ENCODE data around the gene APPL2. TPM values are rescaled to one million over a fixed set of nuclear protein-coding genes. Genes with fewer than 3 reads are reported as not detected.
A peak's percentile ranks its signal among the peaks of the same experiment; 100 is the strongest.
"Not testable (repeated sequence)": the region's sequence is repeated elsewhere in the genome, so short reads cannot be mapped to it uniquely, and the experiment has no call there.

Gene APPL2
- total RNA-seq, 1 experiment from 2014 or later: 45.8 TPM

GRCh38 chr12:105194947-105195346 lies 41.0 kb downstream of the APPL2 start:
- Mint-ChIP-seq H3K36me3 (ENCODE audit: insufficient read depth, unreplicated experiment) (peaks cover 75% of the 10 kb centered on the region), H3K4me1 (ENCODE audit: low read depth, unreplicated experiment) (no peaks in the 10 kb centered on the region), H3K27ac (ENCODE audit: unreplicated experiment) (no peak overlapping the region), H3K27me3 (ENCODE audit: unreplicated experiment) (no peaks in the 10 kb centered on the region), H3K4me3 (ENCODE audit: low read depth, unreplicated experiment) (no peak overlapping the region), H3K9me3 (ENCODE audit: low read depth, unreplicated experiment) (no peaks in the 10 kb centered on the region)
- CTCF ChIA-PET: no interaction called here
- intact Hi-C loops (cut with micrococcal nuclease; ENCODE audit: unreplicated experiment): no loop called here
- TSS peak; percentile 16 for BruUV-seq (replicated peaks)
- TF ChIP-seq CTCF (IDR thresholded peaks at IDR 0.05; ENCODE audit: unreplicated experiment): no peak
- DNase-seq: no peak

GRCh38 chr12:105192624-105193225 lies 43.2 kb downstream of the APPL2 start:
- H3K4me1 Mint-ChIP-seq (ENCODE audit: low read depth, unreplicated experiment): no peaks in the 10 kb centered on the region
- H3K27me3 Mint-ChIP-seq (ENCODE audit: unreplicated experiment): no peaks in the 10 kb centered on the region
- H3K9me3 Mint-ChIP-seq (ENCODE audit: low read depth, unreplicated experiment): no peaks in the 10 kb centered on the region
- no TSS peak for BruUV-seq (replicated peaks)
- no peak overlapping the region for H3K4me3 Mint-ChIP-seq (ENCODE audit: low read depth, unreplicated experiment)
- no peak for TF ChIP-seq CTCF (IDR thresholded peaks at IDR 0.05; ENCODE audit: unreplicated experiment)
- intact Hi-C loops (cut with micrococcal nuclease; ENCODE audit: unreplicated experiment): no loop called here
- peaks cover 70% of the 10 kb centered on the region for H3K36me3 Mint-ChIP-seq (ENCODE audit: insufficient read depth, unreplicated experiment)
- CTCF ChIA-PET: no interaction called here
- no peak for DNase-seq
- no peak overlapping the region for H3K27ac Mint-ChIP-seq (ENCODE audit: unreplicated experiment)

GRCh38 chr12:105190530-105190929 lies 45.4 kb downstream of the APPL2 start:
- BruUV-seq (replicated peaks): no TSS peak
- Mint-ChIP-seq H3K4me1 (ENCODE audit: low read depth, unreplicated experiment) (no peaks in the 10 kb centered on the region), H3K27me3 (ENCODE audit: unreplicated experiment) (no peaks in the 10 kb centered on the region), H3K36me3 (ENCODE audit: insufficient read depth, unreplicated experiment) (peaks cover 66% of the 10 kb centered on the region), H3K9me3 (ENCODE audit: low read depth, unreplicated experiment) (no peaks in the 10 kb centered on the region), H3K4me3 (ENCODE audit: low read depth, unreplicated experiment) (no peak overlapping the region), H3K27ac (ENCODE audit: unreplicated experiment) (no peak overlapping the region)
- CTCF ChIA-PET: interaction anchor here (1.0 kb wide), 1 partner anchor 9 kb away, joined by 6 read pairs; no protein-coding TSS in a partner anchor
- no peak for TF ChIP-seq CTCF (IDR thresholded peaks at IDR 0.05; ENCODE audit: unreplicated experiment)
- DNase-seq: no peak
- intact Hi-C loops (cut with micrococcal nuclease; ENCODE audit: unreplicated experiment): no loop called here

- no TSS peak for BruUV-seq (replicated peaks)
- TF ChIP-seq CTCF (IDR thresholded peaks at IDR 0.05; ENCODE audit: unreplicated experiment): no peak
- intact Hi-C loops (cut with micrococcal nuclease; ENCODE audit: unreplicated experiment): no loop called here
- Mint-ChIP-seq H3K9me3 (ENCODE audit: low read depth, unreplicated experiment) (no peaks in the 10 kb centered on the region), H3K36me3 (ENCODE audit: insufficient read depth, unreplicated experiment) (peaks cover 70% of the 10 kb centered on the region), H3K4me1 (ENCODE audit: low read depth, unreplicated experiment) (peaks cover 2% of the 10 kb centered on the region), H3K27me3 (ENCODE audit: unreplicated experiment) (no peaks in the 10 kb centered on the region), H3K4me3 (ENCODE audit: low read depth, unreplicated experiment) (no peak overlapping the region), H3K27ac (ENCODE audit: unreplicated experiment) (no peak overlapping the region)
- CTCF ChIA-PET: no interaction called here
- DNase-seq: no peak
Measured at GRCh38 chr12:105189293-105189692, 46.7 kb downstream of the APPL2 start.

GRCh38 chr12:105183976-105184375 lies 52.0 kb downstream of the APPL2 start:
- peaks cover 11% of the 10 kb centered on the region for H3K4me1 Mint-ChIP-seq (ENCODE audit: low read depth, unreplicated experiment)
- CTCF ChIA-PET; BruUV-seq (replicated peaks); H3K9me3 Mint-ChIP-seq (ENCODE audit: low read depth, unreplicated experiment); intact Hi-C loops (cut with micrococcal nuclease; ENCODE audit: unreplicated experiment); DNase-seq; H3K4me3 Mint-ChIP-seq (ENCODE audit: low read depth, unreplicated experiment); H3K27me3 Mint-ChIP-seq (ENCODE audit: unreplicated experiment): not testable (repeated sequence)
- H3K27ac Mint-ChIP-seq (ENCODE audit: unreplicated experiment): peak overlapping the region; percentile 8
- peaks cover 71% of the 10 kb centered on the region for H3K36me3 Mint-ChIP-seq (ENCODE audit: insufficient read depth, unreplicated experiment)

GRCh38 chr12:105183406-105183805 lies 52.6 kb downstream of the APPL2 start:
- H3K9me3 Mint-ChIP-seq (ENCODE audit: low read depth, unreplicated experiment); intact Hi-C loops (cut with micrococcal nuclease; ENCODE audit: unreplicated experiment): not testable (repeated sequence)
- peaks cover 11% of the 10 kb centered on the region for H3K4me1 Mint-ChIP-seq (ENCODE audit: low read depth, unreplicated experiment)

GRCh38 chr12:105179114-105179513 lies 56.9 kb downstream of the APPL2 start:
- CTCF ChIA-PET; H3K4me3 Mint-ChIP-seq (ENCODE audit: low read depth, unreplicated experiment); H3K4me1 Mint-ChIP-seq (ENCODE audit: low read depth, unreplicated experiment); BruUV-seq (replicated peaks); DNase-seq; H3K9me3 Mint-ChIP-seq (ENCODE audit: low read depth, unreplicated experiment); H3K27me3 Mint-ChIP-seq (ENCODE audit: unreplicated experiment); H3K27ac Mint-ChIP-seq (ENCODE audit: unreplicated experiment): not testable (repeated sequence)
- intact Hi-C loops (cut with micrococcal nuclease; ENCODE audit: unreplicated experiment): loop anchor here (10.0 kb wide), 1 partner anchor 206 kb away; no protein-coding TSS in a partner anchor
- peaks cover 75% of the 10 kb centered on the region for H3K36me3 Mint-ChIP-seq (ENCODE audit: insufficient read depth, unreplicated experiment)

More at GRCh38 chr12:105183406-105183805, 52.6 kb downstream of the APPL2 start:
- DNase-seq; H3K27me3 Mint-ChIP-seq (ENCODE audit: unreplicated experiment); H3K4me3 Mint-ChIP-seq (ENCODE audit: low read depth, unreplicated experiment); CTCF ChIA-PET; BruUV-seq (replicated peaks): not testable (repeated sequence)
- Mint-ChIP-seq H3K36me3 (ENCODE audit: insufficient read depth, unreplicated experiment) (peaks cover 71% of the 10 kb centered on the region), H3K27ac (ENCODE audit: unreplicated experiment) (peak overlapping the region; percentile 8)
